HG03066 (cell line): Measurements from ENCODE around the gene MTAP.
A peak's percentile ranks its signal among the peaks of the same experiment; 100 is the strongest.
"Not testable (repeated sequence)": the region's sequence is repeated elsewhere in the genome, so short reads cannot be mapped to it uniquely, and the experiment has no call there.

Source experiments
- ATAC-seq: cut with Tn5 transposase; IDR thresholded peaks from one replicate; pipeline ENCODE4 v1.9.1; 2021; ENCODE audit warnings: low read depth; ENCODE audit not compliant: unreplicated experiment

The MTAP gene

GRCh38 chr9:21904776-21905175 is 102.3 kb downstream of the MTAP start:
- ATAC-seq = no peak

GRCh38 chr9:21906213-21906612 is 103.8 kb downstream of the MTAP start:
- ATAC-seq = no peak

- no peak for ATAC-seq
These were observed 104.4 kb downstream of the MTAP start for GRCh38 chr9:21906881-21907280.

- peak; percentile 79 for ATAC-seq
These were observed 117.2 kb downstream of the MTAP start for GRCh38 chr9:21919377-21920362.

- no peak for ATAC-seq
These were observed 121.3 kb downstream of the MTAP start for GRCh38 chr9:21923694-21924093.

- no peak for ATAC-seq
These were observed 125.3 kb downstream of the MTAP start for GRCh38 chr9:21927752-21928151.

- ATAC-seq = no peak
These were observed 129.0 kb downstream of the MTAP start for GRCh38 chr9:21931428-21931827.

GRCh38 chr9:21933281-21933680 is 130.8 kb downstream of the MTAP start:
- no peak for ATAC-seq

- ATAC-seq = no peak
These were observed 131.4 kb downstream of the MTAP start for GRCh38 chr9:21933865-21934264.

GRCh38 chr9:21935631-21936030 is 133.2 kb downstream of the MTAP start:
- ATAC-seq = no peak

- ATAC-seq = no peak
These were observed 133.7 kb downstream of the MTAP start for GRCh38 chr9:21936161-21936560.

GRCh38 chr9:21941337-21941995 is 139.0 kb downstream of the MTAP start:
- ATAC-seq = no peak

- ATAC-seq = no peak
These were observed 141.0 kb downstream of the MTAP start for GRCh38 chr9:21943464-21943863.

GRCh38 chr9:21945606-21946005 is 143.2 kb downstream of the MTAP start:
- no peak for ATAC-seq

GRCh38 chr9:21958833-21959232 is 156.4 kb downstream of the MTAP start:
- no peak for ATAC-seq

- not testable (repeated sequence) for ATAC-seq
These were observed 156.8 kb downstream of the MTAP start for GRCh38 chr9:21959268-21959667.

- ATAC-seq = no peak
These were observed 159.1 kb downstream of the MTAP start for GRCh38 chr9:21961569-21961968.

- ATAC-seq = peak; percentile 57
These were observed 162.5 kb downstream of the MTAP start for GRCh38 chr9:21964925-21965385.

- ATAC-seq = peak; percentile 70
These were observed 163.0 kb downstream of the MTAP start for GRCh38 chr9:21965401-21965951.

- peak; percentile 3 for ATAC-seq
These were observed 163.9 kb downstream of the MTAP start for GRCh38 chr9:21966140-21966851.

GRCh38 chr9:21967169-21967568 is 164.7 kb downstream of the MTAP start:
- no peak for ATAC-seq
